Liver (tissue), 9 donors: ENCODE results near the gene STAC2. TPM values are rescaled to one million over a fixed set of nuclear protein-coding genes. Genes with fewer than 3 reads are reported as not detected.

Experiments used
- DNase-seq: peaks from one replicate; pipeline ENCODE4 v3.0.0-alpha.2; 2017; ENCODE audit warnings: low spot score
- H3K27ac ChIP-seq, 2 donors: one replicate each; pipeline ENCODE4 v1.7.0; 2013; ENCODE audit warnings: inconsistent platforms in 2 of 2, low read length in 2 of 2, control low read depth in 1 of 2, low read depth in 1 of 2, mild to moderate bottlenecking in 1 of 2
- H3K27me3 ChIP-seq, 4 donors: one replicate each; pipeline versions ENCODE4 v1.6.1 to v1.7.0; 2013; ENCODE audit warnings: low read length in 3 of 4, inconsistent platforms in 1 of 4, mild to moderate bottlenecking in 1 of 4, moderate library complexity in 1 of 4; ENCODE audit not compliant: control insufficient read depth in 4 of 4, insufficient read depth in 4 of 4
- H3K36me3 ChIP-seq, 4 donors: one replicate each; pipeline versions ENCODE4 v1.6.1 to v1.7.0; 2013; ENCODE audit warnings: low read length in 3 of 4, mild to moderate bottlenecking in 3 of 4, low read depth in 1 of 4, moderate library complexity in 1 of 4; ENCODE audit not compliant: control insufficient read depth in 4 of 4, insufficient read depth in 3 of 4
- H3K4me1 ChIP-seq, 4 donors: one replicate each; pipeline versions ENCODE4 v1.6.1 to v1.7.0; 2013; ENCODE audit warnings: low read length in 3 of 4, mild to moderate bottlenecking in 3 of 4, moderate library complexity in 1 of 4; ENCODE audit not compliant: control insufficient read depth in 4 of 4, insufficient read depth in 4 of 4
- H3K4me3 ChIP-seq, 3 donors: one replicate each; pipeline versions ENCODE4 v1.6.1 to v1.7.0; 2013; ENCODE audit warnings: low read length in 3 of 3, control low read depth in 1 of 3, low read depth in 1 of 3, mild to moderate bottlenecking in 1 of 3
- H3K9ac ChIP-seq, 2 donors: one replicate each; pipeline ENCODE4 v1.7.0; 2013; ENCODE audit warnings: low read length in 2 of 2, mild to moderate bottlenecking in 2 of 2, moderate library complexity in 2 of 2, control low read depth in 1 of 2, low read depth in 1 of 2
- H3K9me3 ChIP-seq, 4 donors: one replicate each; pipeline versions ENCODE4 v1.6.1 to v1.7.0; 2013; ENCODE audit warnings: low read length in 3 of 4; ENCODE audit not compliant: control insufficient read depth in 4 of 4
- ATF3 ChIP-seq: IDR thresholded peaks from 2 replicates; pipeline ENCODE4 v1.6.1; 2016; ENCODE audit warnings: antibody characterized with exemption
- EGR1 ChIP-seq, 2 donors: IDR thresholded peaks; 2 replicates each; pipeline ENCODE4 v1.6.1; 2016 to 2018; ENCODE audit warnings: antibody characterized with exemption in 2 of 2, low read depth in 2 of 2
- FOXA1 ChIP-seq: IDR thresholded peaks from 2 replicates; pipeline ENCODE4 v1.6.1; 2016; ENCODE audit warnings: antibody characterized with exemption
- FOXA2 ChIP-seq: IDR thresholded peaks from 2 replicates; pipeline ENCODE4 v1.6.1; 2016; ENCODE audit warnings: antibody characterized with exemption
- GABPA ChIP-seq, 2 donors: IDR thresholded peaks in 1 of 2; conservative IDR thresholded peaks in 1 of 2; 2 replicates each; pipeline ENCODE4 v1.6.1; 2016; ENCODE audit warnings: antibody characterized with exemption in 2 of 2, mild to moderate bottlenecking in 1 of 2, moderate library complexity in 1 of 2
- HNF4A ChIP-seq, 2 donors: conservative IDR thresholded peaks; 2 replicates each; pipeline ENCODE4 v1.6.1; 2016; ENCODE audit warnings: antibody characterized with exemption in 2 of 2, mild to moderate bottlenecking in 2 of 2
- HNF4G ChIP-seq: IDR thresholded peaks from 2 replicates; pipeline ENCODE4 v1.6.1; 2016; ENCODE audit warnings: antibody characterized with exemption
- JUND ChIP-seq, 2 donors: IDR thresholded peaks; 2 replicates each; pipeline ENCODE4 v1.6.1; 2016; ENCODE audit warnings: antibody characterized with exemption in 2 of 2
- NR2F2 ChIP-seq: IDR thresholded peaks from 2 replicates; pipeline ENCODE4 v1.6.1; 2016; ENCODE audit warnings: antibody characterized with exemption
- RAD21 ChIP-seq, 2 donors: IDR thresholded peaks; 2 replicates each; pipeline ENCODE4 v1.6.1; 2016; ENCODE audit warnings: antibody characterized with exemption in 2 of 2, mild to moderate bottlenecking in 2 of 2
- RXRA ChIP-seq, 2 donors: IDR thresholded peaks; 2 replicates each; pipeline ENCODE4 v1.6.1; 2017 to 2018; ENCODE audit warnings: antibody characterized with exemption in 2 of 2, mild to moderate bottlenecking in 1 of 2
- SP1 ChIP-seq: IDR thresholded peaks from 2 replicates; pipeline ENCODE4 v1.6.1; 2018; ENCODE audit warnings: antibody characterized with exemption, mild to moderate bottlenecking
- TAF1 ChIP-seq: conservative IDR thresholded peaks from 2 replicates; pipeline ENCODE4 v1.6.1; 2016; ENCODE audit warnings: antibody characterized with exemption, mild to moderate bottlenecking
- YY1 ChIP-seq: IDR thresholded peaks from 2 replicates; pipeline ENCODE4 v1.6.1; 2016; ENCODE audit warnings: antibody characterized with exemption, mild to moderate bottlenecking
- WGBS: extraction: QIAGEN DNeasy Blood & Tissue Kit; methylation state at CpG from one replicate; pipeline ENCODE4 v1.1.7; 2013; 5-methylcytosine and 5-hydroxymethylcytosine counted together
- polyA plus RNA-seq, 2 donors: library from polyadenylated mRNA; stranded (reverse) in 1 of 2; unstranded in 1 of 2; fragments of 200-250 nt in 1 of 2; fragments of >200 nt in 1 of 2; fragmentation: Nextera tagmentation in 1 of 2; extraction: Ambion mirVana in 1 of 2; gene quantifications; one replicate each; pipeline versions ENCODE4 v1.2.1 to v1.2.3, GENCODE V29; 2013 to 2015
- total RNA-seq, 2 donors: library from RNA; depleted of rRNA; stranded (reverse); fragments of >200 nt; gene quantifications; one replicate each; pipeline ENCODE4 v1.2.3, GENCODE V29; 2014
- TF ChIP-seq, protein P1 (sequence below): fragments of 150-350 bp; IDR thresholded peaks from 2 replicates; pipeline ENCODE4 v1.5.1; 2017; ENCODE audit warnings: improper control_type of control experiment, low read depth, low read length; ENCODE audit not compliant: missing input control
- TF ChIP-seq, protein P2 (sequence below): IDR thresholded peaks from 2 replicates; pipeline ENCODE4 v1.6.1; 2016; ENCODE audit warnings: antibody characterized with exemption
- TF ChIP-seq, protein P3 (sequence below): IDR thresholded peaks from 2 replicates; pipeline ENCODE4 v1.6.1; 2016; ENCODE audit warnings: antibody characterized with exemption, mild to moderate bottlenecking
- TF ChIP-seq, protein P4 (sequence below): IDR thresholded peaks from 2 replicates; pipeline ENCODE4 v1.6.1; 2016; ENCODE audit warnings: antibody characterized with exemption
- donor health status: healthy.
- donor health status: healthy.
- donor health status: healthy.
- donor health status: healthy.
- donor health status: healthy.

Gene STAC2
- total and polyA plus RNA-seq, 4 donors: not detected

- Histone ChIP-seq H3K4me3 (peak overlapping the region; percentile 85 to 89 (median 87)), H3K9me3 (no peaks in the 10 kb centered on the region), H3K9ac (peak overlapping the region; percentile 96 to 99), H3K36me3 (peaks cover 15 to 32% (median 27%) of the 10 kb centered on the region in 4 donors), H3K27me3 (no peaks in the 10 kb centered on the region), H3K4me1 (peaks cover 7 to 22% (median 15%) of the 10 kb centered on the region in 4 donors), H3K27ac (peak overlapping the region; percentile 94 to 99)
- no peak for TF ChIP-seq NR2F2
- TF ChIP-seq TAF1: no peak
- TF ChIP-seq JUND (IDR thresholded peaks at IDR 0.05): no peak
- TF ChIP-seq, protein P1, sequence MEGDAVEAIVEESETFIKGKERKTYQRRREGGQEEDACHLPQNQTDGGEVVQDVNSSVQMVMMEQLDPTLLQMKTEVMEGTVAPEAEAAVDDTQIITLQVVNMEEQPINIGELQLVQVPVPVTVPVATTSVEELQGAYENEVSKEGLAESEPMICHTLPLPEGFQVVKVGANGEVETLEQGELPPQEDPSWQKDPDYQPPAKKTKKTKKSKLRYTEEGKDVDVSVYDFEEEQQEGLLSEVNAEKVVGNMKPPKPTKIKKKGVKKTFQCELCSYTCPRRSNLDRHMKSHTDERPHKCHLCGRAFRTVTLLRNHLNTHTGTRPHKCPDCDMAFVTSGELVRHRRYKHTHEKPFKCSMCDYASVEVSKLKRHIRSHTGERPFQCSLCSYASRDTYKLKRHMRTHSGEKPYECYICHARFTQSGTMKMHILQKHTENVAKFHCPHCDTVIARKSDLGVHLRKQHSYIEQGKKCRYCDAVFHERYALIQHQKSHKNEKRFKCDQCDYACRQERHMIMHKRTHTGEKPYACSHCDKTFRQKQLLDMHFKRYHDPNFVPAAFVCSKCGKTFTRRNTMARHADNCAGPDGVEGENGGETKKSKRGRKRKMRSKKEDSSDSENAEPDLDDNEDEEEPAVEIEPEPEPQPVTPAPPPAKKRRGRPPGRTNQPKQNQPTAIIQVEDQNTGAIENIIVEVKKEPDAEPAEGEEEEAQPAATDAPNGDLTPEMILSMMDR: no peak
- TF ChIP-seq, protein P2, sequence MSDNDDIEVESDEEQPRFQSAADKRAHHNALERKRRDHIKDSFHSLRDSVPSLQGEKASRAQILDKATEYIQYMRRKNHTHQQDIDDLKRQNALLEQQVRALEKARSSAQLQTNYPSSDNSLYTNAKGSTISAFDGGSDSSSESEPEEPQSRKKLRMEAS: no peak
- TF ChIP-seq FOXA2: no peak
- no peak for TF ChIP-seq ATF3
- TF ChIP-seq FOXA1: no peak
- no peak for TF ChIP-seq YY1
- no peak for TF ChIP-seq HNF4G
- TF ChIP-seq, protein P3, sequence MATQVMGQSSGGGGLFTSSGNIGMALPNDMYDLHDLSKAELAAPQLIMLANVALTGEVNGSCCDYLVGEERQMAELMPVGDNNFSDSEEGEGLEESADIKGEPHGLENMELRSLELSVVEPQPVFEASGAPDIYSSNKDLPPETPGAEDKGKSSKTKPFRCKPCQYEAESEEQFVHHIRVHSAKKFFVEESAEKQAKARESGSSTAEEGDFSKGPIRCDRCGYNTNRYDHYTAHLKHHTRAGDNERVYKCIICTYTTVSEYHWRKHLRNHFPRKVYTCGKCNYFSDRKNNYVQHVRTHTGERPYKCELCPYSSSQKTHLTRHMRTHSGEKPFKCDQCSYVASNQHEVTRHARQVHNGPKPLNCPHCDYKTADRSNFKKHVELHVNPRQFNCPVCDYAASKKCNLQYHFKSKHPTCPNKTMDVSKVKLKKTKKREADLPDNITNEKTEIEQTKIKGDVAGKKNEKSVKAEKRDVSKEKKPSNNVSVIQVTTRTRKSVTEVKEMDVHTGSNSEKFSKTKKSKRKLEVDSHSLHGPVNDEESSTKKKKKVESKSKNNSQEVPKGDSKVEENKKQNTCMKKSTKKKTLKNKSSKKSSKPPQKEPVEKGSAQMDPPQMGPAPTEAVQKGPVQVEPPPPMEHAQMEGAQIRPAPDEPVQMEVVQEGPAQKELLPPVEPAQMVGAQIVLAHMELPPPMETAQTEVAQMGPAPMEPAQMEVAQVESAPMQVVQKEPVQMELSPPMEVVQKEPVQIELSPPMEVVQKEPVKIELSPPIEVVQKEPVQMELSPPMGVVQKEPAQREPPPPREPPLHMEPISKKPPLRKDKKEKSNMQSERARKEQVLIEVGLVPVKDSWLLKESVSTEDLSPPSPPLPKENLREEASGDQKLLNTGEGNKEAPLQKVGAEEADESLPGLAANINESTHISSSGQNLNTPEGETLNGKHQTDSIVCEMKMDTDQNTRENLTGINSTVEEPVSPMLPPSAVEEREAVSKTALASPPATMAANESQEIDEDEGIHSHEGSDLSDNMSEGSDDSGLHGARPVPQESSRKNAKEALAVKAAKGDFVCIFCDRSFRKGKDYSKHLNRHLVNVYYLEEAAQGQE: no peak
- no peak for TF ChIP-seq RAD21 (IDR thresholded peaks at IDR 0.05)
- no peak for TF ChIP-seq SP1
- TF ChIP-seq GABPA (IDR thresholded peaks at IDR 0.05 in 1 of 2, conservative IDR thresholded peaks at IDR 0.05 in 1 of 2): peak; percentile 67 to 93
- TF ChIP-seq, protein P4, sequence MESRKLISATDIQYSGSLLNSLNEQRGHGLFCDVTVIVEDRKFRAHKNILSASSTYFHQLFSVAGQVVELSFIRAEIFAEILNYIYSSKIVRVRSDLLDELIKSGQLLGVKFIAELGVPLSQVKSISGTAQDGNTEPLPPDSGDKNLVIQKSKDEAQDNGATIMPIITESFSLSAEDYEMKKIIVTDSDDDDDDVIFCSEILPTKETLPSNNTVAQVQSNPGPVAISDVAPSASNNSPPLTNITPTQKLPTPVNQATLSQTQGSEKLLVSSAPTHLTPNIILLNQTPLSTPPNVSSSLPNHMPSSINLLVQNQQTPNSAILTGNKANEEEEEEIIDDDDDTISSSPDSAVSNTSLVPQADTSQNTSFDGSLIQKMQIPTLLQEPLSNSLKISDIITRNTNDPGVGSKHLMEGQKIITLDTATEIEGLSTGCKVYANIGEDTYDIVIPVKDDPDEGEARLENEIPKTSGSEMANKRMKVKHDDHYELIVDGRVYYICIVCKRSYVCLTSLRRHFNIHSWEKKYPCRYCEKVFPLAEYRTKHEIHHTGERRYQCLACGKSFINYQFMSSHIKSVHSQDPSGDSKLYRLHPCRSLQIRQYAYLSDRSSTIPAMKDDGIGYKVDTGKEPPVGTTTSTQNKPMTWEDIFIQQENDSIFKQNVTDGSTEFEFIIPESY: no peak
- TF ChIP-seq EGR1 (IDR thresholded peaks at IDR 0.05; ENCODE audit: low read depth in 2 of 2): peak in 1 of 2 donors; percentile 21
- TF ChIP-seq HNF4A (conservative IDR thresholded peaks at IDR 0.05): no peak
- TF ChIP-seq RXRA (IDR thresholded peaks at IDR 0.05): peak in 1 of 2 donors; percentile 6
- WGBS: 1% methylated on average over 10 of the region's 10 CpGs
- peak; percentile 78 for DNase-seq
Observed at GRCh38 chr17:39199820-39200069, 26.0 kb downstream of the STAC2 start.
